ENCODE results near the gene SERTM2. TPM values are rescaled to one million over a fixed set of nuclear protein-coding genes. Genes with fewer than 3 reads are reported as not detected.

Gene SERTM2
- not detected for total RNA-seq

- no peak for DNase-seq
- no peak within 1 kb of the TSS for H3K4me3 Mint-ChIP-seq
- POLR2A ChIA-PET: interaction anchor here (0.5 kb wide), 1 partner anchor 204 kb away, joined by 3 read pairs; no protein-coding TSS in a partner anchor
Observed at GRCh38 chrX:111511477-111511876, at the start of gene SERTM2. TSS of gene SERTM2 (plus strand) at chrX:111511645. CDS start at chrX:111518858, 7,213 bp downstream.

GRCh38 chrX:111465669-111466068, 45.8 kb upstream of the SERTM2 start:
- Mint-ChIP-seq H3K36me3 (ENCODE audit: low read depth) (no peaks in the 10 kb centered on the region), H3K27ac (no peak overlapping the region), H3K27me3 (no peaks in the 10 kb centered on the region), H3K9me3 (no peaks in the 10 kb centered on the region), H3K4me3 (no peak overlapping the region), H3K4me1 (no peaks in the 10 kb centered on the region)
- CTCF ChIA-PET: no interaction called here
- POLR2A ChIA-PET: no interaction called here
- no peak for DNase-seq

More at GRCh38 chrX:111511477-111511876, at the start of gene SERTM2:
- Mint-ChIP-seq H3K36me3 (ENCODE audit: low read depth) (no peaks in the 10 kb centered on the region), H3K4me1 (no peaks in the 10 kb centered on the region), H3K27me3 (peaks cover 3% of the 10 kb centered on the region), H3K9me3 (no peaks in the 10 kb centered on the region), H3K27ac (no peak within 1 kb of the TSS)
- CTCF ChIA-PET: no interaction called here

GRCh38 chrX:111467896-111468295, 43.5 kb upstream of the SERTM2 start:
- Mint-ChIP-seq H3K36me3 (ENCODE audit: low read depth) (no peaks in the 10 kb centered on the region), H3K4me3 (no peak overlapping the region), H3K27ac (no peak overlapping the region), H3K4me1 (no peaks in the 10 kb centered on the region), H3K9me3 (no peaks in the 10 kb centered on the region), H3K27me3 (no peaks in the 10 kb centered on the region)
- ChIA-PET CTCF (no interaction called here), POLR2A (no interaction called here)
- no peak for DNase-seq

DNA sequence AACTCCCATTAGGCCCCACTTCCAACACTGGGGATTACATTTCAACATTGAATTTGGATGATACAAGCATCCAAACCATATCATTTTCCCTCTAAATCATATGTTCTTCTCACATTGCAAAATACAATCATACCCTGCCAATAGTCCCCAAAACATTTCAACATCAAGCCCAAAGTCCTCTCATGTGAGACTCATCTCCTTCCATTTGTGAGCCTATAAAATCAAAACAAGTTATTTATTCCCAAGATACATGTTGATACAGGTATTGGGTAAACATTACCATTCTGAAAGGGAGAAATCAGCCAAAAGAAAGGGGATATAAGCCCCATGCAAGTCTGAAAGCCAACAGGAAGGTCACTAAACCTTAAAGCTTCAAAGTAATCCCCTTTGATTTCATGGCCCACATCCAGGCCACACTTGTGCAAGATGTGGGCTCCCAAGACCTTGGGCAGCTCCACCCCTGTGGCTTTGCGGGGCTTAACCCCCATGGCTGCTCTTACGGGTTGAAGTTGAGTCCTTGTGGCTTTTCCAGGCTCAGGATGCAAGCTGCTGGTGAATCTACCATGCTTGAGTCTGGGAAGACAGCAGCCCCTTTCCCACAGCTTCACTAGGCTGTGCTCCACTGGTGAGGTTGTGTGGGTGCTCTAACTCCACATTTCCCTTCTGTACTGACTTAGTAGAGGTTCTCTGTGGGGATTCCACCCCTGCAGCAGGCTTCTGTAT, 40.6 kb upstream of the SERTM2 start:
- ChIA-PET CTCF (no interaction called here), POLR2A (no interaction called here)

DNA sequence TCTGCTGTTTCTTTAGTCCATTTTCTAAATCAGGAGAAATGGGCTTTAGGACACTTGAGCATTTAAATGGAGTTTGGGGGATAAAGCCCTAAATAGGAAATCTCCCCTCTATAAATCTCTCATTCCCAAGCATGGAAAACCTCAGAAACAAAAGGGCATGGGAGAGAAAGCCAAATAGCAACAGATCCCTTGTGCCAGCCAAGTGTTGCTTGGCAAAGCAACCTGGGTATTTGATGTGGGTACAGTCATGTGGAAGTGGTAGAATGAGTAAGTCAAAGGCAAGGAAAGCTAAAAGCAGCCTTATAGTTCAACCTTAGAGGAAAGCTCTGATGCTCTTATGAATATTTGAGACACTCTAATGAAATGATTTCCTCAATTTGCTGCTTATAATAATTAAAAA, 29.5 kb upstream of the SERTM2 start:
- no peaks in the 10 kb centered on the region for H3K4me1 Mint-ChIP-seq
- no peak overlapping the region for H3K27ac Mint-ChIP-seq
- no peak overlapping the region for H3K4me3 Mint-ChIP-seq
- ChIA-PET CTCF (no interaction called here), POLR2A (no interaction called here)
- no peaks in the 10 kb centered on the region for H3K9me3 Mint-ChIP-seq
- H3K36me3 Mint-ChIP-seq (ENCODE audit: low read depth): no peaks in the 10 kb centered on the region
- no peaks in the 10 kb centered on the region for H3K27me3 Mint-ChIP-seq
- DNase-seq: no peak

More for the DNA sequence above, 40.6 kb upstream of the SERTM2 start:
- no peak overlapping the region for H3K27ac Mint-ChIP-seq
- no peaks in the 10 kb centered on the region for H3K9me3 Mint-ChIP-seq
- DNase-seq: no peak
- H3K4me1 Mint-ChIP-seq: no peaks in the 10 kb centered on the region
- no peaks in the 10 kb centered on the region for H3K27me3 Mint-ChIP-seq
- H3K4me3 Mint-ChIP-seq: no peak overlapping the region
- H3K36me3 Mint-ChIP-seq (ENCODE audit: low read depth): no peaks in the 10 kb centered on the region

DNA sequence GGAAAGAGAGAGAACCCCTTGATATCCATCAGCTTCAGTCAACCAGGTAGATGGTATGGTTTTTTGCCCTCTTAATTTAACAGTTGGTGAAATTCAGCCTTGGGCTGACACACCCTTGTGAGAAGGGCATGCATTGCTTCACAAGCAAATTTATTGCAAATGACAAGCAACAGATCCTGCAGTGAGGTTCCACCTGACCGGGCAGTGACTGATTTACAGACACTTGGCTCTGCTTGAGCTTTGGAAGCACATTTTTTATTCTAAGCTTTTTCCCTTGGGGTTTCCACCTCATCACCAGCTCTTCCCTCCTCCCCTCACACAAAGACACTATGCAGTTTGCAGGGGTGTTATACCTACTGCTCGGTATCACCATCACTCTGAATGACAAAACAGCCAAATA, 28.3 kb upstream of the SERTM2 start:
- no peak overlapping the region for H3K27ac Mint-ChIP-seq
- no peaks in the 10 kb centered on the region for H3K4me1 Mint-ChIP-seq
- DNase-seq: no peak
- H3K36me3 Mint-ChIP-seq (ENCODE audit: low read depth): no peaks in the 10 kb centered on the region
- H3K9me3 Mint-ChIP-seq: no peaks in the 10 kb centered on the region
- no peak overlapping the region for H3K4me3 Mint-ChIP-seq
- ChIA-PET CTCF (no interaction called here), POLR2A (no interaction called here)
- no peaks in the 10 kb centered on the region for H3K27me3 Mint-ChIP-seq

DNA sequence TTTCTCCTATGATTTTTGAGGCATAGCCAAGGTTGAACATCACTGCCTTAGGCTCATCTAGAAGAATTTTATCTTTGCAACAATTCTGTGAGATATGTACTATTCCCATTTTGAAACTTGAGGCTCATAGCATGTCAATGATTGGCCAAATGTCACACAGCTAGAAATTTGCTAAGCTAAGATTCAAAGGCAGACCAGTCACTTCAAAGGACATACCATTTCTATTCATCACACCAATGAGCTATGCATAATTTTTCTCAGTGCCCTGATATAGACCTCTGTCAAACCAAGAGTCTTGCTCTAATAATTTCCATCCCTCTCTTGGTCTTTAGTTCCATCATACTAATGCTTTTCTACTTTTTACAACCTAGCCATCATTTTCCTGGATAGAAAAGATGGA, 27.6 kb upstream of the SERTM2 start:
- H3K4me3 Mint-ChIP-seq: no peak overlapping the region
- no peaks in the 10 kb centered on the region for H3K27me3 Mint-ChIP-seq
- H3K9me3 Mint-ChIP-seq: no peaks in the 10 kb centered on the region
- ChIA-PET POLR2A (no interaction called here), CTCF (no interaction called here)
- H3K4me1 Mint-ChIP-seq: no peaks in the 10 kb centered on the region
- no peak overlapping the region for H3K27ac Mint-ChIP-seq
- DNase-seq: no peak
- no peaks in the 10 kb centered on the region for H3K36me3 Mint-ChIP-seq (ENCODE audit: low read depth)

- ChIA-PET POLR2A (no interaction called here), CTCF (no interaction called here)
- DNase-seq: no peak
- Mint-ChIP-seq H3K4me1 (no peaks in the 10 kb centered on the region), H3K9me3 (no peaks in the 10 kb centered on the region), H3K36me3 (ENCODE audit: low read depth) (no peaks in the 10 kb centered on the region), H3K27ac (no peak overlapping the region), H3K4me3 (no peak overlapping the region), H3K27me3 (no peaks in the 10 kb centered on the region)
Observed at GRCh38 chrX:111490688-111491087, 20.8 kb upstream of the SERTM2 start.

GRCh38 chrX:111492085-111492484, 19.4 kb upstream of the SERTM2 start:
- no peaks in the 10 kb centered on the region for H3K27me3 Mint-ChIP-seq
- H3K4me3 Mint-ChIP-seq: no peak overlapping the region
- ChIA-PET CTCF (no interaction called here), POLR2A (no interaction called here)
- DNase-seq: no peak
- H3K27ac Mint-ChIP-seq: no peak overlapping the region
- no peaks in the 10 kb centered on the region for H3K36me3 Mint-ChIP-seq (ENCODE audit: low read depth)
- H3K9me3 Mint-ChIP-seq: no peaks in the 10 kb centered on the region
- H3K4me1 Mint-ChIP-seq: no peaks in the 10 kb centered on the region

DNA sequence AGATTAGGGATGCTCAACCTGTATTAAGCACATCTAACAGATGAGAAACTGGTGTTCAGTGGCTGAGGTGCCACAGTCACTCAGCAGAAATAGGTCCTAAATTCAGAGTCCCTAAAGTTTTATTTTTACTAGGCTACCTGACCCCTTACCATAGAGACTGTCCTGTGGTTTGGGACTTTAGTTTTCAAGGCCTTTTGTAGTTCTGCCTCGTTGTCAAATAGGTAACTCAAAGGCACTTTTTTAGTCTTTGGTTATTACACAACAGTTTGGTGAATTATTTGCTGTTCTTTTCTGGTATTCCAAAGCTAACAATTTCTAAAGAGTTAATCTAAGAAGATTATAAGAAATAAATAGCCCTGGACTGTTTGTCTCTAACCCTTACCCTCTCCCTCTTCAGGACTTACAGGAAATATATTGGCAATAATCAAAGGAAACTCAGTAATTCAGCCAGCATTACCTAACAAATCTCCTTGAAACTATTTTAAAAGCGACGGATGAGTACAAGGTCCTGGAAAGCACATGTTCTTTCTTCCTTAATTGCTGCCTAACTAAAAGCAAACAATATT, 12.8 kb upstream of the SERTM2 start:
- POLR2A ChIA-PET: no interaction called here
- DNase-seq: no peak
- Mint-ChIP-seq H3K27ac (no peak overlapping the region), H3K27me3 (no peaks in the 10 kb centered on the region), H3K9me3 (no peaks in the 10 kb centered on the region), H3K4me1 (no peaks in the 10 kb centered on the region), H3K4me3 (no peak overlapping the region), H3K36me3 (ENCODE audit: low read depth) (no peaks in the 10 kb centered on the region)
- CTCF ChIA-PET: no interaction called here

GRCh38 chrX:111503485-111503993, 7.9 kb upstream of the SERTM2 start:
- no peak for DNase-seq
- Mint-ChIP-seq H3K27me3 (peaks cover 3% of the 10 kb centered on the region), H3K36me3 (ENCODE audit: low read depth) (no peaks in the 10 kb centered on the region), H3K9me3 (no peaks in the 10 kb centered on the region), H3K4me3 (no peak overlapping the region), H3K4me1 (no peaks in the 10 kb centered on the region), H3K27ac (no peak overlapping the region)
- ChIA-PET POLR2A (no interaction called here), CTCF (no interaction called here)

GRCh38 chrX:111504941-111505340, 6.5 kb upstream of the SERTM2 start:
- Mint-ChIP-seq H3K36me3 (ENCODE audit: low read depth) (no peaks in the 10 kb centered on the region), H3K4me3 (no peak overlapping the region), H3K27ac (no peak overlapping the region), H3K27me3 (peaks cover 3% of the 10 kb centered on the region), H3K4me1 (no peaks in the 10 kb centered on the region), H3K9me3 (no peaks in the 10 kb centered on the region)
- DNase-seq: no peak
- CTCF ChIA-PET: no interaction called here
- POLR2A ChIA-PET: no interaction called here

GRCh38 chrX:111505783-111506182, 5.7 kb upstream of the SERTM2 start:
- DNase-seq: no peak
- H3K27ac Mint-ChIP-seq: no peak overlapping the region
- H3K9me3 Mint-ChIP-seq: no peaks in the 10 kb centered on the region
- H3K27me3 Mint-ChIP-seq: peaks cover 3% of the 10 kb centered on the region
- CTCF ChIA-PET: no interaction called here
- POLR2A ChIA-PET: no interaction called here
- H3K36me3 Mint-ChIP-seq (ENCODE audit: low read depth): no peaks in the 10 kb centered on the region
- H3K4me1 Mint-ChIP-seq: no peaks in the 10 kb centered on the region
- H3K4me3 Mint-ChIP-seq: no peak overlapping the region

DNA sequence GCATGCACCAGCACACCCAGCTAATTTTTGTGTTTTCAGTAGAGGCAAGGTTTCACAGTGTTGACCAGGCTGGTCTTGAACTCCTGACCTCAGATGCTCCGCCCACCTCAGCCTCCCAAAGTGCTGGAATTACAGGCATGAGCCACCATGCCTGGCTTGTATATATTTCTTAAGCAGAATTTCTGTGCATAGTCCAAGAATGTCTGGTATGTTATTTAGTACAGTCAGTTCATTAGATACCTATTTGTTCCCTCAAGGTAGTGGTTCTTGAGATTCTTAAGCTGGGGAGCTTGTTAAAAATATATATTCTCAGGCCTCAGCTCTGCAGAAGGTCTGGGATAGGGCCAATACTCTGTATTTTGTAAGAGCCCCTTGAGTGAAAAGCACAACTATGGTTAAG, 4.6 kb upstream of the SERTM2 start:
- H3K4me1 Mint-ChIP-seq: no peaks in the 10 kb centered on the region
- H3K36me3 Mint-ChIP-seq (ENCODE audit: low read depth): no peaks in the 10 kb centered on the region
- no peak overlapping the region for H3K27ac Mint-ChIP-seq
- ChIA-PET POLR2A (no interaction called here), CTCF (no interaction called here)
- DNase-seq: no peak
- no peak overlapping the region for H3K4me3 Mint-ChIP-seq
- H3K9me3 Mint-ChIP-seq: no peaks in the 10 kb centered on the region
- peaks cover 3% of the 10 kb centered on the region for H3K27me3 Mint-ChIP-seq
